GM12878 (cell line): Measurements from ENCODE around the gene APOC1. TPM values are rescaled to one million over a fixed set of nuclear protein-coding genes. Genes with fewer than 3 reads are reported as not detected.

Experiments used
- ATAC-seq: fragments of 200-7000 bp; cut with Tn5 transposase; 3 replicates; pipeline ENCODE4 v1.9.1; 2020; ENCODE audit warnings: mild to moderate bottlenecking, moderate library complexity
- BruUV-seq: library from RNA; stranded (reverse); fragments of 400-500 nt; replicated peaks from 2 replicates; lab custom pipeline; 2021; lab: Mats Ljungman, UMichigan
- CTCF ChIA-PET: fragments of 300-600 bp; sonication (Branson Sonifier 250); formaldehyde crosslinking; extraction: SDS; loops from one replicate; lab custom pipeline; 2021; ENCODE audit warnings: inconsistent platforms; lab: Yijun Ruan, JAX
- POLR2A ChIA-PET: fragments of 350-600 bp; formaldehyde crosslinking; extraction: SDS; loops from one replicate; lab custom pipeline; 2021; ENCODE audit warnings: inconsistent platforms; lab: Charles Lee
- RAD21 ChIA-PET: fragments of 300-600 bp; sonication (Branson Sonifier 250); formaldehyde crosslinking; loops from one replicate; lab custom pipeline; 2023; ENCODE audit warnings: antibody characterized with exemption; ENCODE audit not compliant: unreplicated experiment; lab: Charles Lee
- SMC1A ChIA-PET: fragments of 300-600 bp; sonication (Branson Sonifier 250); formaldehyde crosslinking; loops from one replicate; lab custom pipeline; 2023; ENCODE audit not compliant: unreplicated experiment, uncharacterized antibody; lab: Charles Lee
- DNase-seq: peaks from one replicate; pipeline ENCODE4 v3.0.0-alpha.2; 2011; ENCODE audit warnings: low read depth, low spot score
- FAIRE-seq: peaks from 3 replicates; lab custom pipeline; 2011; peaks lifted over from hg19 to GRCh38; lab: Jason Lieb, UNC
- H2AFZ ChIP-seq: 2 replicates; pipeline ENCODE4 v1.6.0; 2011; ENCODE audit warnings: low read depth, low read length, control low read depth; ENCODE audit not compliant: control insufficient read depth
- H3K27ac ChIP-seq: 2 replicates; pipeline ENCODE4 v1.5.1; 2011; ENCODE audit warnings: control low read depth; ENCODE audit not compliant: control insufficient read depth, insufficient read depth
- H3K27me3 ChIP-seq, 2 experiments: replicated peaks in 1 of 2; 2 replicates each; pipeline versions ENCODE4 v1.6.0 to v1.6.1; 2011; ENCODE audit warnings: low read length in 1 of 2; ENCODE audit not compliant: control insufficient read depth in 2 of 2, insufficient read depth in 2 of 2
- H3K36me3 ChIP-seq, 2 experiments: 2 replicates each; pipeline ENCODE4 v1.5.1; 2011; ENCODE audit warnings: low read length in 1 of 2; ENCODE audit not compliant: control insufficient read depth in 2 of 2, insufficient read depth in 2 of 2
- H3K4me1 ChIP-seq: 2 replicates; pipeline ENCODE4 v1.6.1; 2011; ENCODE audit warnings: mild to moderate bottlenecking, low read length, moderate library complexity, mixed read lengths; ENCODE audit not compliant: control insufficient read depth, insufficient read depth
- H3K4me2 ChIP-seq: 2 replicates; pipeline ENCODE4 v1.6.0; 2011; ENCODE audit warnings: control low read depth; ENCODE audit not compliant: control insufficient read depth, insufficient read depth
- H3K4me3 ChIP-seq: fragments of 200-600 bp; sonication (generic); 2 replicates; pipeline ENCODE4 v1.5.1; 2016
- H3K79me2 ChIP-seq: 2 replicates; pipeline ENCODE4 v1.6.0; 2011; ENCODE audit warnings: low read length; ENCODE audit not compliant: control insufficient read depth, insufficient read depth
- H3K9ac ChIP-seq: 2 replicates; pipeline ENCODE4 v1.8.0; 2011; ENCODE audit warnings: low read length, control low read depth, mixed read lengths; ENCODE audit not compliant: control insufficient read depth, insufficient read depth
- H3K9me3 ChIP-seq: replicated peaks from 3 replicates; pipeline ENCODE4 v1.5.1; 2011; ENCODE audit warnings: mild to moderate bottlenecking, low read length; ENCODE audit not compliant: control insufficient read depth, insufficient read depth
- H4K20me1 ChIP-seq: 2 replicates; pipeline ENCODE4 v1.6.0; 2011; ENCODE audit not compliant: control insufficient read depth, insufficient read depth
- CREB1 ChIP-seq: IDR thresholded peaks from 2 replicates; pipeline ENCODE4 v1.6.1; 2012; ENCODE audit warnings: low read depth, mild to moderate bottlenecking, inconsistent platforms
- ESRRA ChIP-seq: IDR thresholded peaks from 2 replicates; pipeline ENCODE4 v1.6.1; 2012; ENCODE audit warnings: mild to moderate bottlenecking, low read length, improper control_type of control experiment
- FOXM1 ChIP-seq: IDR thresholded peaks from 2 replicates; pipeline ENCODE4 v1.6.1; 2012; ENCODE audit warnings: low read depth, mild to moderate bottlenecking, inconsistent platforms, low read length, moderate library complexity
- MAX ChIP-seq: IDR thresholded peaks from 2 replicates; pipeline ENCODE4 v1.6.1; 2012; ENCODE audit warnings: low read depth, low read length, improper control_type of control experiment
- MLLT1 ChIP-seq: fragments of 450-650 bp; IDR thresholded peaks from 2 replicates; pipeline ENCODE4 v1.6.1; 2016; ENCODE audit warnings: mild to moderate bottlenecking
- SPI1 ChIP-seq: IDR thresholded peaks from 2 replicates; pipeline ENCODE4 v1.6.1; 2011; ENCODE audit warnings: low read depth, mild to moderate bottlenecking, low read length, moderate library complexity, borderline replicate concordance; ENCODE audit not compliant: insufficient read depth
- USF1 ChIP-seq: IDR thresholded peaks from 2 replicates; pipeline ENCODE4 v1.6.1; 2011; ENCODE audit warnings: borderline replicate concordance, low read depth, mild to moderate bottlenecking, moderate library complexity, mixed read lengths, low read length; ENCODE audit not compliant: insufficient read depth; ENCODE audit errors: extremely low read length
- WGBS: methylation state at CpG from one replicate; pipeline ENCODE4 v1.1.6; 2016; ENCODE audit warnings: low lambda C conversion rate; ENCODE audit not compliant: insufficient replicate concordance, insufficient coverage; ENCODE audit errors: missing lambda C conversion rate; 5-methylcytosine and 5-hydroxymethylcytosine counted together
- in situ Hi-C: fragments of 300-500 bp; cut with MboI; formaldehyde crosslinking; loops from 9 replicates; pipeline ENCODE4 v1.14.3; 2018; ENCODE audit warnings: mixed read lengths
- intact Hi-C: fragments of 100-400 bp; cut with micrococcal nuclease; formaldehyde crosslinking; loops from one replicate; pipeline ENCODE4 v1.14.2; 2022; ENCODE audit not compliant: unreplicated experiment
- polyA plus RNA-seq, 11 experiments: library from polyadenylated mRNA; depleted of rRNA in 4 of 11; unstranded in 6 of 11; stranded (reverse) in 5 of 11; fragments of >200 nt; fragmentation: Nextera tagmentation in 4 of 11; fragmentation: Illumina TruSeq in 1 of 11; extraction: Ambion mirVana in 4 of 11; extraction: Trizol in 1 of 11; gene quantifications; 1 replicate in 1 of 11; 2 replicates in 10 of 11; pipeline versions ENCODE4 v1.2.1 to v1.2.3, GENCODE V29; 2011 to 2016; ENCODE audit warnings: inconsistent platforms in 2 of 11, missing spikeins in 2 of 11, low read depth in 1 of 11
- total RNA-seq, 4 experiments: library from RNA; depleted of rRNA in 3 of 4; stranded (reverse); fragments of >200 nt in 3 of 4; fragmentation: Illumina TruSeq in 1 of 4; extraction: Trizol in 1 of 4; gene quantifications; 2 replicates each; pipeline versions ENCODE4 v1.2.1 to v1.2.3, GENCODE V29; 2013 to 2021
- TF ChIP-seq, protein P1 (sequence below): fragments of 450-650 bp; conservative IDR thresholded peaks from 2 replicates; pipeline ENCODE4 v1.6.1; 2017; ENCODE audit warnings: mild to moderate bottlenecking, moderate library complexity

Gene APOC1
- total and polyA plus RNA-seq, 10 of the 15 experiments (the other 5 are each of a cell fraction or from before 2014, with no cell fraction given), result 0.73 to 4.0 (median 2.6) TPM

GRCh38 chr19:44894946-44895345, 19.5 kb upstream of the APOC1 start:
- Histone ChIP-seq H3K4me2 (no peak overlapping the region), H3K79me2 (peaks cover 32% of the 10 kb centered on the region), H3K36me3 (peaks cover 5 to 23% of the 10 kb centered on the region in 2 experiments; a peak in 3 of 4 replicates), H3K9me3 (no peaks in the 10 kb centered on the region), H3K9ac (no peak overlapping the region), H3K27me3 (no peaks in the 10 kb centered on the region), H4K20me1 (no peaks in the 10 kb centered on the region), H3K4me3 (no peak overlapping the region), H3K4me1 (peaks cover 14% of the 10 kb centered on the region), H3K27ac (no peak overlapping the region), H2AFZ (no peak overlapping the region)
- in situ Hi-C loops, result no loop called here
- FAIRE-seq, result no peak
- SMC1A ChIA-PET, result no interaction called here
- no peak for DNase-seq
- CTCF ChIA-PET, result no interaction called here
- ATAC-seq, result no peak
- POLR2A ChIA-PET, result interaction anchor here (0.5 kb wide), 2 partner anchors 611 to 698 kb away, joined by 4 to 6 read pairs; no protein-coding TSS in a partner anchor
- TF ChIP-seq, protein P1, sequence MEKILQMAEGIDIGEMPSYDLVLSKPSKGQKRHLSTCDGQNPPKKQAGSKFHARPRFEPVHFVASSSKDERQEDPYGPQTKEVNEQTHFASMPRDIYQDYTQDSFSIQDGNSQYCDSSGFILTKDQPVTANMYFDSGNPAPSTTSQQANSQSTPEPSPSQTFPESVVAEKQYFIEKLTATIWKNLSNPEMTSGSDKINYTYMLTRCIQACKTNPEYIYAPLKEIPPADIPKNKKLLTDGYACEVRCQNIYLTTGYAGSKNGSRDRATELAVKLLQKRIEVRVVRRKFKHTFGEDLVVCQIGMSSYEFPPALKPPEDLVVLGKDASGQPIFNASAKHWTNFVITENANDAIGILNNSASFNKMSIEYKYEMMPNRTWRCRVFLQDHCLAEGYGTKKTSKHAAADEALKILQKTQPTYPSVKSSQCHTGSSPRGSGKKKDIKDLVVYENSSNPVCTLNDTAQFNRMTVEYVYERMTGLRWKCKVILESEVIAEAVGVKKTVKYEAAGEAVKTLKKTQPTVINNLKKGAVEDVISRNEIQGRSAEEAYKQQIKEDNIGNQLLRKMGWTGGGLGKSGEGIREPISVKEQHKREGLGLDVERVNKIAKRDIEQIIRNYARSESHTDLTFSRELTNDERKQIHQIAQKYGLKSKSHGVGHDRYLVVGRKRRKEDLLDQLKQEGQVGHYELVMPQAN, result no peak
- TF ChIP-seq ESRRA, result no peak
- RAD21 ChIA-PET, result no interaction called here
- intact Hi-C loops, result loop anchor here (5.0 kb wide), 1 partner anchor 48 kb away; the partner anchor contains the start of gene NECTIN2
- 85% methylated on average over 9 of the region's 9 CpGs for WGBS
- no TSS peak for BruUV-seq

DNA sequence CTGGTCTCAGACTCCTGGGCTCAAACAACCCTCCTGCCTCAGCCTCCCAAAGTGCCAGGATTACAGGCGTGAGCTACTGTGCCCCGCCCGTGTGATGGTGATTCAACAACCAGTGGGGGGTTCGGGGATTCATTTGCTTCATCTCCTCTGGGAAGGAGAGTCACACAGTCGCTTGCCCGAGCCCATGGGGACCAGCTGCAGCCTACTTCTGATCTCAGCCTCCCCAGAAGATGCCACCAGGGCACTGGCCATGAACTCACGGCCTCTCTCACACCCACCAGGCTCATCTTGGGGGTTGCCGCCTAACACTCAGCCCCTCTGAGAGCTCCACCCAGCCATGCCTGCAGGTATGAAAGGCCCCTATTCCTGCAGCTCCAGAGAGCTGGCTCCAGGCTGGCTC, 16.6 kb upstream of the APOC1 start:
- CTCF ChIA-PET, result interaction anchor here (0.7 kb wide), 1 partner anchor 429 kb away, joined by 3 read pairs; no protein-coding TSS in a partner anchor
- intact Hi-C loops, result no loop called here
- BruUV-seq, result no TSS peak
- Histone ChIP-seq H4K20me1 (no peaks in the 10 kb centered on the region), H3K9ac (no peak overlapping the region), H3K9me3 (no peaks in the 10 kb centered on the region), H3K36me3 (peaks cover 13 to 39% of the 10 kb centered on the region in 2 experiments; a peak in 3 of 4 replicates), H3K4me2 (no peak overlapping the region), H3K27me3 (no peaks in the 10 kb centered on the region), H3K4me3 (no peak overlapping the region), H3K27ac (no peak overlapping the region), H3K79me2 (peaks cover 13% of the 10 kb centered on the region), H2AFZ (no peak overlapping the region), H3K4me1 (peaks cover 2% of the 10 kb centered on the region)
- POLR2A ChIA-PET, result interaction anchor here (0.6 kb wide), 1 partner anchor 33 kb away, joined by 3 read pairs; no protein-coding TSS in a partner anchor
- DNase-seq (no peak), ATAC-seq (no peak), FAIRE-seq (no peak)
- WGBS, result 77% methylated on average over 8 of the region's 8 CpGs
- in situ Hi-C loops, result no loop called here
- RAD21 ChIA-PET, result no interaction called here
- TF ChIP-seq MAX (no peak), FOXM1 (no peak), MLLT1 (no peak), CREB1 (no peak), USF1 (no peak), SPI1 (no peak)
- SMC1A ChIA-PET, result no interaction called here
